Hematopoietic multipotent progenitor cell treated with erythropoietin and hydrocortisone succinate and interleukin-3 and kit ligand, for 8 days (in vitro differentiated cells): Measurements from ENCODE around the gene ASPM.
"Not testable (repeated sequence)": the region's sequence is repeated elsewhere in the genome, so short reads cannot be mapped to it uniquely, and the experiment has no call there.

Experiments
- DNase-seq: peaks from one replicate; pipeline ENCODE4 v3.0.0-alpha.2; 2015

The ASPM gene

GRCh38 chr1:197067457-197067818 is 79.0 kb downstream of the ASPM start:
- DNase-seq = no peak

DNA sequence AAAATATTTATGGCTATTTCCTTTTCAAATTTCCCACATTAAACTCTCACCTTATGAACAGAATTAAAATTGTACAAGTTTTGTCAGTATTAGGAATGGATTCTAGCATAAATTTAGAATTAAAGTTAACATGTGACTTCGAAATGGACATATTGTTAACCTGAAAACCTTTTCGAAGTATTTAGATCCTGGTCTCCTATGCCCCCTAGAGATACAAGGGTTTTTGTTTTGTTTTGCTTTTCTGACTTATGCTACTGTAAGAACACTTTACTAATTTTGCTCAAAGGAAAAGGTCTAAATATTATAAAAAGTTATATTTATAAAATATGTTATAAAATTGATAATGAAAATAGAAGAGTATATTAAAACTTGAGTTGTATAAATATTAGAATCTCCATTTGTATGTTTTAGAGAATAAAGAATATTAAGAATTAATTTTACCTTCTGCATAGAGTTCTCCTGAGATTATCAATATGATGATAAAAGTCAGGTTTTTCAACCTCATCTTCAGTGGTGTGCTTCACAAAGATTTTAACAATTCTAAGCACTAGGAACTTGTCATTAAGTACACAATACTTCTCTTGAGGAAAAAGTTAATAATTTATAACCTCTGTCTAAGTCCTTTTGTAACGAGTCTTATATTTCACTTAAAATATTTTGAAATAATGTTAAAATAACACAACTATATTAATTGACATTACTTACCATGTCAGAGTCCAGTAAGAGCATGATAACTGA is 79.6 kb downstream of the ASPM start, which contains the start of gene F13B:
Gene F13B (minus strand): TSS at position 542 of the 738 bp plus-strand sequence. CDS start 37 bp downstream, at position 505.
- no peak for DNase-seq

DNA sequence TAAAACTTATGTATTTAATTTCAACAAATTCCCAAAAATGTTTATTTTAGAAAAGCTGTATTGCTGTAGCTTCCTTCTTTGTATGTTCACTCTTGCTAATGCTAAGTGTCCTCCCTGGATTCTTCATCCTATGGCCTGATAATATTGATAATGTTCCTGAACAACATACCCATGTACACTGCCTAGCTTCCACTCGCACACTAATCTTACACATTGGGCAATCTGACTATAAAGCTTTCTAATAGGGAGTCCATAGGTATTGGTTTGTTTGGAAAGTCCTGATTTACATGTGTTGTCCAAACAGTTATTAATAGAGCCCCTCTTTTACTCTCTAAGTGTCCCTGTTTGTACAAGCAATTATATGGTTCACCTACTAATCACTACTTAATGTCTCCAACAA is 80.2 kb downstream of the ASPM start:
- DNase-seq = no peak

DNA sequence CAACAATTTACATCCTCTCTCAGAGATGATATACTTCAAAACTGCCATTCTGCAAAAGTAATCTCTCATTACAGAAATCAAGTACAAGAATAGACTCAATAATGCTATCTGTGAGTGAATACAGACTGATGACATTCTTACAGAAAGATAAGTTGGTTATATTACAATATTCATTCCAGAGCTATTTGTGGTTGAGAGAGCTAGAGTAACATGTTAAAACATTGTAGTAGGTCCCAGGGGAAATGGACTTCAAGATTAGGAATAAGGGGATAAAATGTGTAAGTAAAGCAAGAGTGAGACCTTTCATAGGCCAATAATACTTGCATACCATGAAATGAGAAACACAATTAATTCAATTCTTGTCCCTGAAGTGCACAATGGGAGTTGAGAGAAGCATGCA is 80.9 kb downstream of the ASPM start:
- DNase-seq = no peak

GRCh38 chr1:197063212-197063611 is 83.3 kb downstream of the ASPM start:
- no peak for DNase-seq

DNA sequence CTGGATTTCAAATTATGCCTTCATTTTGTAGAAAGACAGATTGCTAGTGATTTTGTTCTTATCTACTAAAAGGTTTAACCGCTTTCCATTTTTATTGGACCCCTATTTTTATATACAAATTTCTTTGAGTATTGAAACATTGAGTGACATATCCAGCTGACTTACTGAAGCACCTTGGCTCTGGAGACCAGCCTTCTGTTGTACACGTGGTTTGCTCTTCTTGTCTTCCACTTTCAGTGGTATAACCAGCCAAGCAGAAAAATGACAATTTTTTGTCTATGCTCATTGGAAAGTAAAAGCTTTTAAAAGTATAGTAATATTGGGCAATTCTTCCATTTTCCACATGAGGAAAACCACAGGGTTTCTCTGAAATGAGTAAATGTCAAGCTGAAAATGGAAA is 83.8 kb downstream of the ASPM start:
- DNase-seq = no peak

GRCh38 chr1:197049100-197049499 is 97.4 kb downstream of the ASPM start:
- DNase-seq = no peak

- no peak for DNase-seq
Observed at GRCh38 chr1:197042676-197043341, 103.7 kb downstream of the ASPM start.

DNA sequence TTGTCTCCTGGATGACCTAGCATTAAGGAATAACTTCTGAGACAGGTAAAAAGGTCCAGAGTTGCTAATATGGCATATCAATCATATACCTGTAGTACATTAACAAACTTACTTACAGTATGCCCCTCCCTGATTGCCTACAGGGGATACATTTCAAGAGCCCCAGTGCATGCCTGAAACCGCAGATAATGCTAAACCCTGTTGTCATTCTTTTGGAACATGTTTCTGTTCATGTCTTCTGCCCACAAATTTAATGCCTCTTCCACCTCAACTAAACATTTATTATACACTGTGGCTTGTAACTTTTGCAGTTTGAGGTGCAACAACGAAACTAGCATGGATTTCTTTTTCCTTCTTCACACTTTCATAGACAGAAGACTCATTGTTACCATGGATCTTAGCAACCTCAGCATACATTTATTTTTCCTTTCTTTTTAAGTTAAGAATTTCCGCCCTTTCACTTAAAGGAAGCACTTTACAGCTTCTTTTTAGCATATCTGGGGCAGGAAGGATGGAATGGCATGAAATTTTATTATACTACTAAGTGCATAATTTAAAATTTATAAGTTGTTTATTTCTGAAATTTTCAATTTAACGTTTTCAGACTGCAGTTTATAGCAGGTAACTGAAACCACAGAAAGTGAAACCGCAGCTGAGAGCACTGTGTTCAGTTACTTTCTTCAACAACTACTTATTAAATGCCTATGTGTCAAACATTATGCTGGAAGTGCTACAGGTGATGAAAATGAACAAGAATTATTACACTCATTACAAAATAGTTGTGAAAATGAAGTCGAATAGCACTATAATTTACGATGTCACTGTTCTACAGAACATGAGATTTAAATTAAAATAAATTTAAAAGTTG is 104.7 kb downstream of the ASPM start:
- DNase-seq = no peak

GRCh38 chr1:197036861-197037260 is 109.6 kb downstream of the ASPM start:
- DNase-seq = no peak

- not testable (repeated sequence) for DNase-seq
Observed at GRCh38 chr1:197034631-197035339, 111.7 kb downstream of the ASPM start.
